HG02610 (cell line): ENCODE results near the gene AUTS2.
A peak's percentile ranks its signal among the peaks of the same experiment; 100 is the strongest.

Experiments used
- ATAC-seq: cut with Tn5 transposase; IDR thresholded peaks from one replicate; pipeline ENCODE4 v1.9.1; 2021; ENCODE audit warnings: mild to moderate bottlenecking, moderate library complexity; ENCODE audit not compliant: unreplicated experiment

The AUTS2 gene

DNA sequence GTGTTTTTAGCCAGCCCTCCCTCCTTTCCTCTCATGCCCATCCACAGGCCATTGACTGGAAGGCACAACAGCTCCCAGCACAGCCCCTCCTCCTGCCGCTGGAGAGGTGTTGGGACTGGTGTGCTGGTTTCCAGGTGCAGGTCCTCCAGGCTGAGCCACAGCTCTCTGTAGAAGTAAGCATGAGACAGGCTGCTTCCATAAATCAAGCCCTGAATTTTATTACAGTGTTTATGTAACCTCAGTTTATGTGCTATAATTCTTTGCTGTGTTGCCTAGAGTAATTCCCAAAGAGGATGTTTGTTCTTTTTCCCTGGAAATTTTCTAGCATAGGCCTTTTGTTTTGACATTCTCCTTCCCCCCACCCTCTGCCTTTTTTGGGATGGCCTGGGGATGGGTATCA, 445.8 kb downstream of the AUTS2 start:
- no peak for ATAC-seq

DNA sequence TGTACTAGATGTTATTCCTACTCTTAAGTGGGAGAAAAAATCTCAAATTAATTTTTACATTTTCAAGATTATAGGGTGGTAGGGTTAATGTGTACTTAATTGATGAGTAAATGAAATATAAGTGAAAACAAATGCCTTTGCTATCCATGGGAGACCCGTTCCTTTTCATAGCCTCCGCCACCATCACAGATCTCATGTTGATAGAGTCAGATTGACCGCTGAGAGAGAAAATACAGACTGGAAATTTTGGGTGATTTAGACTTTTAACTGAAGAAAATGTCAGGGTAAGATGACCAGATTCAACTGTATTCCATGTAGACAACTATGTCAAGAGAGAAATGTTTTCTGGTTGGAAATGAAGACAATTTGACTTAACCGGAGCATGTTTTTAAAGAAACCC, 446.2 kb downstream of the AUTS2 start:
- no peak for ATAC-seq

- no peak for ATAC-seq
Measured at GRCh38 chr7:70044981-70045380, 446.7 kb downstream of the AUTS2 start.

GRCh38 chr7:70047384-70047783, 449.1 kb downstream of the AUTS2 start:
- no peak for ATAC-seq

- no peak for ATAC-seq
Measured at GRCh38 chr7:70047891-70048448, 449.7 kb downstream of the AUTS2 start.

DNA sequence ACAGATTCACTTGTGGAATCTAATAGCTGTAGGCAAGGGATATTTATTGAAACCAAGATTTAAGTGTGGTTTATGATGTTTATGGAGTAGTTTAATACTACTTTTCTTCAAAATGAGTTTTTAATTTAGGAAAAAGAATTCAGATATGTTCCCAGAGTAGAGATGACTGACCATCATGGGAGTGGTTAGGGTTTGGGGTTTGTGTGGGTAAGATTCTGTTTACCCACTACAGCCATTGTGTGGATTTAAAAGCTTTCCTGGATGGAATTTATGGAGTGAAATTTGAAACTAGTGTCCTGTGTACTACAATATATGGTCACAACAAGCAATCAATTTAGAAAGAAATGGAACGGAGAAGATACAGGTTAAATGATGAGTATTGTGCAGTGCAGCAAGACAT, 453.5 kb downstream of the AUTS2 start:
- no peak for ATAC-seq

DNA sequence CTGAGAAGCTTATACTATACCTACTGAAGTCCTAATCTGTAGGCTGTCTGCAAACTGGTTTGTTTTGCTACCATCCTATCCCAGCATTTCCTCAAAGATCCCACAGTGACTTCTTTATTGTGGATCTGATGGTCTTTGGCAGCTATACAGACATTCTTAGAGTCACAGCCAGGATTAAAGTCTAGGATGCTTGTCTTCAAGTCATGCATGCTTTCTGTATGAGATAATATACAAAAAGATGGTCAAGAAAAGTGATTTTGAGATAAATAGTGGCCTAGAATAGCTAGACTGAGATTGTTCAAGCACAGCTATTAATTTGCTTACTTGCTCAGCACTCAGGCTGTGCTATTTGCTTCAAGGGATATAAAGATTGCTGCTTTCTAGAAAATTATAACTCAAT, 454.4 kb downstream of the AUTS2 start:
- ATAC-seq, result no peak

- ATAC-seq, result no peak
Measured at GRCh38 chr7:70053421-70053820, 455.1 kb downstream of the AUTS2 start.

DNA sequence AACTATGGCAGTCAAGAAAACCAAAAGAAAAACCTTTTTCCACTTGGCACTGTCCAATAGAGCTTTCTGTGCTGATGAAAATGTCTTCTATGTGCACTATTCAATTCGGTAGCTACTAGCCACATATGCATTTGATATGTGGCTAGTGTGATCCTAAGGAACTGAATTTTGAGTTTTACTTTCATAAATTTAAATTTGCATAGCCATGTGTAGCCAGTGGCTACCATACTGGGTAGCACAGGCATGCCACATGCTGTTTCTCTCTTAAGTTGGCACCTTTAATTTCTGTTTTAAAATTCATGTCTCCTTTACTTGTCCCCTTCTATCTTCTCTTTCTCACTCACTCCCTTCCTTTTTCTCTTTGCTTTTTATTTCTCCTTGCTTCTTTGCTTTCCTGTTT, 455.7 kb downstream of the AUTS2 start:
- ATAC-seq, result no peak

GRCh38 chr7:70056363-70056762, 458.1 kb downstream of the AUTS2 start:
- ATAC-seq, result no peak

- no peak for ATAC-seq
Measured at GRCh38 chr7:70060298-70061068, 462.2 kb downstream of the AUTS2 start.

DNA sequence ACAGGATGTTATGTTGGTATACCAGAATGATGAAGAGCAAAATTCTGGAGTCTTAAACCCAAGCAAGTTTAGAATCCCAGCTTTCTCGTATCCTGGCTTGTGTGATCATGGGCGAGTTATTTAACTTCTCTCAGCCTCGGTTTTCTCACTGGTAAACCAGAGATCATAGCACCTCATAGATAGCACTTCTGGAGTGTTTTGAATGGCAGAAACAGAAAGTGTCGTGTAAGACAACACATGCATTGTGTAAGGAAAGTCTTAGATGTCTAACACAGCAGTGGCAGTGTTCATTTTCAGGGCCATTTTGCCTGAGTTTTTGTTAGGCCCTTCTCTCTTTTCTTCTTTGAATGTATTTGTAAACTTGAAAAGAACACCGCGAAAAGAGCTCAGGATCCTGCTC, 465.1 kb downstream of the AUTS2 start:
- no peak for ATAC-seq

- no peak for ATAC-seq
Measured at GRCh38 chr7:70063927-70064326, 465.7 kb downstream of the AUTS2 start.

GRCh38 chr7:70066844-70067243, 468.6 kb downstream of the AUTS2 start:
- no peak for ATAC-seq

GRCh38 chr7:70068531-70068930, 470.3 kb downstream of the AUTS2 start:
- ATAC-seq, result no peak

- ATAC-seq, result no peak
Measured at GRCh38 chr7:70069977-70070376, 471.7 kb downstream of the AUTS2 start.

DNA sequence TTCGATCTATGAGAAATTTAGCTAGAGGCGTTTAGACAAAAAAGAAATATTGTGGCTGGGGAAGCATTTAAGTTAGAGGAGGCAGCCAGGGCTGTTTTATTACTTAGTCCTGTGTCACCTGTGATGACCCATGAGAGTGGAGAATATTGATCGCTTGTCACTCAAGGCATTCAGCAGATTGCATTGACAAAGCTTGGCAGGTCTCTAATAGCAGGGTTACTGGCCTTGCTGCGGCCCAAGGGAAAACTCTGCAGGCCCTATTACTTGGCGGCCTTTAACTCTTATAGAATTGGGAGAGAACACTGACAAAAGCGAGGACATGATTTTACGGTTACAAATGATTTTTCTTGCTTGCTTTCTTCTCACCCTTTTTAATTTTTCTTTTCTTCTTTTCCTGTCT, 473.5 kb downstream of the AUTS2 start:
- ATAC-seq, result no peak

- ATAC-seq, result no peak
Measured at GRCh38 chr7:70072220-70072619, 473.9 kb downstream of the AUTS2 start.

DNA sequence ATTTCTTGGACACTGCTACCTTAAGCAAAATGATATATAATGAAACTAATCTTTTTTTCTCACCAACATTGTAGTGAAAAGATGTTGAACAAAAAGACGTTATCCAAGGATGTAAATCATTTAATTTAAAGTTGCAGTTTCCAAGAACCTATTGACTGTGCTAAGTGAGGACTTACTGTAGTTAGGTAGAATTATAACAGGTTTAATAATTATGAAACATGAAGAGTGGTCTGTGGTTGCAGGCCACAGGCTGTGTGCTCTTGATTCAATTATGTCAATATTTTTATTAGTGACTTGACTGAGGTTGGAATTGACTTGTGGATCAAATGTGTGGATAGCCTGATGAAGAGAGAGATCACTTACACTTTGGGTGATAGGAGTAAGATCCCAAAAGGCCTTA, 478.1 kb downstream of the AUTS2 start:
- peak; percentile 67 for ATAC-seq

DNA sequence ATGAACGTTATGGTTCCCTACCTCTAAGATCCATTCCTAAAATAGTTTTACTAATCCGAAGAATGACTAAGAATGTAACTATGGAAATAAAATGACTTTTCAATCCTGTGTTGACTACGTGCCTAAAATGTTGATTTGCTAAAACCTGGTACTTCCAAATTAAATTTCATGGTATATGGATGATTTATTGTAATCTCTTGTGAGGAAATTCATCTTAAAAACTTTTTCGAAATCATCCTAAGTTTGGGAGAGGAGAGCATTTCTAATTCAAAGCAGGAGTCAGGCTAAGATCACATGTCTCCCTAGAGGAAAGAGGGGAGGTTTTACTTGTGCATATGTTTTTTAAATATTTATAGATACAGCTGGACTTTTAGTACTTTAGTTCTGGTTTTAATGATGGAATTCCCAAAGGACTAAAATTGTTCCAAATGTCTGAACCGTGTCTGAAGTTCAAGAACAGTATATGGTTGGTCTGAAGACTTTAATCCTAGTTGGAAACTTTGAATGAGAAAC, 483.9 kb downstream of the AUTS2 start:
- no peak for ATAC-seq

DNA sequence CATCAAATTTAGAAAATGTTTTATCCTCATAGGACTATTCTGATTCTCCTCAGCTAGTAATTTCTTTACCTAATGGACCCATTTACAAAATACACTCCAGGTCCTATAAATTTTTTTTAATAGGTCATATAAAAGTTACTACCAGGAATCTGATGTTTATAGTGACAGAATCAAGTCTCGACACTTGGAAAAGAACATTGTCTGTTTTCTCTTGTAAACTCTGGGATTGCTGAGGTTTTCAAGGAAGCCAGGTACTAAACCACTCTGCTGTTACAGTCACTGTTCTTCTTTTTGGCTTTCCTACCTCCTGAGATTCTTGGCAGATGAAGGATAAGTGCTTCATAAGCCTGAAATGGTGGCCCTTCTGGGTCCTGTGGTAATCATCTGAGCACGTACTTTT, 493.1 kb downstream of the AUTS2 start:
- ATAC-seq, result no peak

- no peak for ATAC-seq
Measured at GRCh38 chr7:70092314-70093204, 494.3 kb downstream of the AUTS2 start.
